Activated naive CD4-positive, alpha-beta T cell treated with anti-CD3 and anti-CD28 coated beads, Interleukin-2, amount 50 U/mL, for 24 hours (primary cell): ENCODE data around the gene SMG5.
"Not testable (repeated sequence)": the region's sequence is repeated elsewhere in the genome, so short reads cannot be mapped to it uniquely, and the experiment has no call there.

Experiments
- H3K27ac Mint-ChIP-seq: one replicate; pipeline ENCODE4 v1.8.0; 2021; ENCODE audit warnings: mild to moderate bottlenecking, mixed read lengths
- H3K27me3 Mint-ChIP-seq: one replicate; pipeline ENCODE4 v1.8.0; 2021; ENCODE audit warnings: mixed read lengths
- H3K36me3 Mint-ChIP-seq: one replicate; pipeline ENCODE4 v1.8.0; 2021; ENCODE audit warnings: mixed read lengths
- H3K4me1 Mint-ChIP-seq: one replicate; pipeline ENCODE4 v1.8.0; 2021; ENCODE audit warnings: mixed read lengths
- H3K4me3 Mint-ChIP-seq: one replicate; pipeline ENCODE4 v1.8.0; 2021; ENCODE audit warnings: mild to moderate bottlenecking, mixed read lengths
- H3K9me3 Mint-ChIP-seq: one replicate; pipeline ENCODE4 v1.8.0; 2021; ENCODE audit warnings: mixed read lengths

The SMG5 gene

GRCh38 chr1:156241311-156241811, 41.3 kb downstream of the SMG5 start:
- Mint-ChIP-seq H3K4me1 (peaks cover 14% of the 10 kb centered on the region), H3K27me3 (no peaks in the 10 kb centered on the region), H3K27ac (no peak overlapping the region), H3K36me3 (peaks cover 7% of the 10 kb centered on the region), H3K4me3 (no peak overlapping the region), H3K9me3 (no peaks in the 10 kb centered on the region)

DNA sequence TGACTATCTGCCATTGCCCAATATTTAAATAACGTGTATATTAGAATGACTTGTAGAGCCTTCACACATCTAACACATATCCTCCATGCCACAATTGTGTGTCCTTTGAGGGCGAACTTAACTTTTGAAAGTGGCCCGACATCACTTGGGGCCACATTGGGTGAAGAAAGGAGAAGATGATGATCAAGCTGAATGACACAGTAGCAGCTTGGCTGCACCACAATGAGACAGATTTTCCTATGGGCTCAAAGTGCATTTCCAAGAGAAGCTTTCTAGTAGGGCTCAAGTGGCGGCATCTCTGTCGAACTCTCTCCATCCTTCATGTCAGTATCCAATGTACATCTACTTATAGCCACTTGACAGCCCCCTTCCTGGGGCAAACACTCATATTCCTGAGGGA, 44.4 kb downstream of the SMG5 start:
- Mint-ChIP-seq H3K27me3 (no peaks in the 10 kb centered on the region), H3K27ac (peak overlapping the region; percentile 35), H3K36me3 (peaks cover 15% of the 10 kb centered on the region), H3K4me3 (no peak overlapping the region), H3K4me1 (no peaks in the 10 kb centered on the region), H3K9me3 (no peaks in the 10 kb centered on the region)

DNA sequence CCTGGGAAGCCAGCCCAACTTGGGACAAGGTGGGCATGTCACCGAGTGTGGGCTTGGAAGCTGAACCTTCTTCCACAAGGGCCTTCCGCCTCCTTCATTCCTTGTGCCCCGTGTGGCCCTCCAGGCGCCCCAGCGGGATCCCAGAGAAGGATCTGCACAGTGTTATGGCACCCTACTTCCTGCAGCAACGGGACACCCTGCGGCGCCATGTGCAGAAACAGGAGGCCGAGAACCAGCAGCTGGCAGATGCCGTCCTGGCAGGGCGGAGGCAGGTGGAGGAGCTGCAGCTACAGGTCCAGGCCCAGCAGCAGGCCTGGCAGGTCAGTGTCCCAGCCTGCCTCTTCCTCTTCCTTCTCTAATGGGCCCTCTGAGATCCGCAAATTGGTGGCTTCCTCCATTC, 46.5 kb downstream of the SMG5 start:
- Mint-ChIP-seq H3K4me3 (no peak overlapping the region), H3K27me3 (no peaks in the 10 kb centered on the region), H3K36me3 (peaks cover 15% of the 10 kb centered on the region), H3K27ac (no peak overlapping the region), H3K9me3 (no peaks in the 10 kb centered on the region), H3K4me1 (no peaks in the 10 kb centered on the region)

DNA sequence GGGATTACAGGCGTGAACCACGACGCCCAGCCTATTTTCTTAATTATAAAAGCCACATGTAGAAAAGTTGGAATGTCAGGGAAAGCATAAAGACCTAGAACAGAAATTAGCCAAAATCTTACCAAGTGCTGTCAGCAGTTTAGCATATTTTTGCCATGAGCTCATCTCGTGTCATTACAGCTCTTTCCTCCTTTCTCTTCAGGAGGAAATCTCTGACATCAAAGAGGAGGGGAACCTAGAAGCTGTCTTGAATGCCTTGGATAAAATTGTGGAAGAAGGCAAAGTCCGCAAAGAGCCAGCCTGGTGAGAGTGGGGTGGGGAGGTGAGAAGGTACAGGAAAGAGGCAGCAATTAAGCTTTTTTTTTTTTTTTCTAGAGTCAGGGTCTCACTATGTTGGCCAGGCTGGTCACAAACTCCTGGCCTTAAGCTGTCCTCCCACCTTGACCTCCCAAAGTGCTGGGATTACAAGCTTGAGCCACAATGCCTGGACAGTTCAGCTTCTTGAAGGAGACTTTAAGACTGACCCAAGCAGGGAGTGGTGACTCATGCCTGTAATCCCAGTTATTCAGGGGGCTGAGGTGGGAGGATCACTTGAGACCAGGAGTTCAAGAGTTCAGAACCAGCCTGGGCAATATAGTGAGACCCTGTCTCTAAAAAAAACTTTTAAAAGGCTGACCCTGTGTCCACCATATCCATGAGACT, 49.0 kb downstream of the SMG5 start:
- peaks cover 12% of the 10 kb centered on the region for H3K36me3 Mint-ChIP-seq
- H3K4me1 Mint-ChIP-seq = no peaks in the 10 kb centered on the region
- H3K27ac Mint-ChIP-seq = no peak overlapping the region
- H3K27me3 Mint-ChIP-seq = no peaks in the 10 kb centered on the region
- no peak overlapping the region for H3K4me3 Mint-ChIP-seq
- no peaks in the 10 kb centered on the region for H3K9me3 Mint-ChIP-seq

GRCh38 chr1:156232201-156232894, 50.3 kb downstream of the SMG5 start:
- Mint-ChIP-seq H3K9me3 (no peaks in the 10 kb centered on the region), H3K4me3 (no peak overlapping the region), H3K27ac (peak overlapping the region; percentile 12), H3K4me1 (no peaks in the 10 kb centered on the region), H3K36me3 (peaks cover 14% of the 10 kb centered on the region), H3K27me3 (no peaks in the 10 kb centered on the region)

DNA sequence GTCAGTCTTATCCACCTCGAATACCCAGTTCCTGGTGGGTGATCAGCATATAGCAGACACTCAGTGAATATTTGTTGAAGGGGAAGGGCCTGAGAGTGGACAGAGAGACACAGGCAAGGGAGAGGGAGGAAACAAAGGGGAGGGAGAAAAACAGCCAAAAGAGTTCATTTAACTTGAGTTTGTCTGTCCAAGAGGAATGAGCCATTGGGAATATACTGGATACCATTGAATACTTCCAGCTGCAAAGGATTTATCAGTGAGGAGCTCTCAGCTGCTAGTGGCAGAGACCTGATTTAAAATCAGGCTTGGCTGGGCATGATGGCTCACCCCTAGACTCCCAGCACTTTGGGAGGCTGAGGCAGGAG, 52.2 kb downstream of the SMG5 start:
- H3K36me3 Mint-ChIP-seq = peaks cover 11% of the 10 kb centered on the region
- no peaks in the 10 kb centered on the region for H3K9me3 Mint-ChIP-seq
- no peaks in the 10 kb centered on the region for H3K27me3 Mint-ChIP-seq
- peak overlapping the region; percentile 55 for H3K27ac Mint-ChIP-seq
- no peak overlapping the region for H3K4me3 Mint-ChIP-seq
- H3K4me1 Mint-ChIP-seq = peaks cover 8% of the 10 kb centered on the region

DNA sequence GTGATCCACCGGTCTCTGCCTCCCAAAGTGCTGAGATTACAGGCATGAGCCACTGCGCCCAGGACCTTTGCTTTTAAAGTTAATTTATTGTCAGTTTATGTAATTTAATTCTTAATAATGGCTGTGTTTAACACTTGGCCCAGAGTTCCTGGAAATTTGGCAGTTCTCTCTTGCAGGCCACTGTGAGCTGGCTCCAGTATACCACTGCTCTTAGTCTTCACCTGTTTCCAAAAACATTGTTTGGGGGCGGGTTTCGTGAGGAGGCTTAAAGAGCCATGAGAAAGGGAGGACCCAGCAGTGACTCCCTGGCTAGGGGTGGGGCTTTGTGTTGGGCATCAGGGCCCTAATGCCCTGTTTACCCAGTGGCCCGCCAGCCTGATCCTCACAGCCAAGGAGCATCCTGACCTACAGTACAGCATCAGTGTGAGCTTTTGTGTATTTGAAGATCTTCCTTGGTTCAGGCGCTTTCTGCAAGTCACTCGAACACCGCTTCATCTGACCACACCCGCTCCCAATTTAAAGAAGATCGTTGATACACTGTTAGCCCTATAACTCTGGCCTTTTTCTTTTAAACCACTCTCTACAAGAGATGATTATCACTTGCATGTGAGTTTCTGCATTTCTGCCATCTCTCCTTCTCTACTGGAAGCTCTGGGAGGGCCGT, 52.7 kb downstream of the SMG5 start:
- H3K4me3 Mint-ChIP-seq = no peak overlapping the region
- peaks cover 13% of the 10 kb centered on the region for H3K36me3 Mint-ChIP-seq
- H3K27ac Mint-ChIP-seq = peak overlapping the region; percentile 55
- H3K4me1 Mint-ChIP-seq = peaks cover 11% of the 10 kb centered on the region
- no peaks in the 10 kb centered on the region for H3K27me3 Mint-ChIP-seq
- no peaks in the 10 kb centered on the region for H3K9me3 Mint-ChIP-seq

GRCh38 chr1:156228501-156228900, 54.1 kb downstream of the SMG5 start:
- peaks cover 21% of the 10 kb centered on the region for H3K4me1 Mint-ChIP-seq
- no peaks in the 10 kb centered on the region for H3K27me3 Mint-ChIP-seq
- H3K36me3 Mint-ChIP-seq = peaks cover 13% of the 10 kb centered on the region
- H3K9me3 Mint-ChIP-seq = no peaks in the 10 kb centered on the region
- H3K4me3 Mint-ChIP-seq = no peak overlapping the region
- H3K27ac Mint-ChIP-seq = no peak overlapping the region

- H3K4me3 Mint-ChIP-seq = no peak overlapping the region
- H3K4me1 Mint-ChIP-seq = peaks cover 38% of the 10 kb centered on the region
- H3K9me3 Mint-ChIP-seq = no peaks in the 10 kb centered on the region
- H3K36me3 Mint-ChIP-seq = peaks cover 17% of the 10 kb centered on the region
- H3K27me3 Mint-ChIP-seq = no peaks in the 10 kb centered on the region
- H3K27ac Mint-ChIP-seq = no peak overlapping the region
Observed at GRCh38 chr1:156226782-156227181, 55.8 kb downstream of the SMG5 start.

- no peak overlapping the region for H3K4me3 Mint-ChIP-seq
- H3K36me3 Mint-ChIP-seq = peaks cover 23% of the 10 kb centered on the region
- no peaks in the 10 kb centered on the region for H3K27me3 Mint-ChIP-seq
- H3K9me3 Mint-ChIP-seq = no peaks in the 10 kb centered on the region
- H3K27ac Mint-ChIP-seq = peak overlapping the region; percentile 87
- peaks cover 45% of the 10 kb centered on the region for H3K4me1 Mint-ChIP-seq
Observed at GRCh38 chr1:156226116-156226538, 56.5 kb downstream of the SMG5 start.

GRCh38 chr1:156225677-156226014, 57.0 kb downstream of the SMG5 start:
- Mint-ChIP-seq H3K9me3 (no peaks in the 10 kb centered on the region), H3K27me3 (no peaks in the 10 kb centered on the region), H3K4me1 (peaks cover 48% of the 10 kb centered on the region), H3K36me3 (peaks cover 26% of the 10 kb centered on the region), H3K27ac (peak overlapping the region; percentile 87), H3K4me3 (peak overlapping the region; percentile 32)

- H3K36me3 Mint-ChIP-seq = peaks cover 31% of the 10 kb centered on the region
- H3K27ac Mint-ChIP-seq = peak overlapping the region; percentile 98
- H3K9me3 Mint-ChIP-seq = no peaks in the 10 kb centered on the region
- no peaks in the 10 kb centered on the region for H3K27me3 Mint-ChIP-seq
- peaks cover 74% of the 10 kb centered on the region for H3K4me1 Mint-ChIP-seq
- H3K4me3 Mint-ChIP-seq = peak overlapping the region; percentile 49
Observed at GRCh38 chr1:156221986-156222692, 60.5 kb downstream of the SMG5 start.

DNA sequence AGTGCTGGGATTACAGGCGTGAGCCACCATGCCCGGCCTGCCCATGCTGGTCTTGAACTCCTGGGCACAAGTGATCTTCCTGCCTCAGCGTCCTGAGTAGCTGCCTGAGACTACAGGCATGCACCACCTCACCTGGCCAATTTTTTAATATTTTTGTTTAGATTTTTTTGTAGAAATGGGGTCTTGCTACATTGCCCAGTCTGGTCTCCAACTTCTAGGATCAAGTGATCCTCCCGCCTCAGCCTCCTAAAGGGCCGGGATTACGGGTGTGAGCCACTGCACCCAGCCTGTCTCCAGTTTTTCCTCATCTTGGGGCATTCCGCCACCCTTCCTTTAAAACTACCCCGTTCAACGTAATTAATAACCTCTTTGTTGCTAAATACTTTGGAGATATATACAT, 62.4 kb downstream of the SMG5 start:
- H3K9me3 Mint-ChIP-seq = no peaks in the 10 kb centered on the region
- peak overlapping the region; percentile 95 for H3K27ac Mint-ChIP-seq
- H3K36me3 Mint-ChIP-seq = peaks cover 26% of the 10 kb centered on the region
- peak overlapping the region; percentile 11 for H3K4me3 Mint-ChIP-seq
- H3K4me1 Mint-ChIP-seq = peaks cover 69% of the 10 kb centered on the region
- H3K27me3 Mint-ChIP-seq = no peaks in the 10 kb centered on the region

DNA sequence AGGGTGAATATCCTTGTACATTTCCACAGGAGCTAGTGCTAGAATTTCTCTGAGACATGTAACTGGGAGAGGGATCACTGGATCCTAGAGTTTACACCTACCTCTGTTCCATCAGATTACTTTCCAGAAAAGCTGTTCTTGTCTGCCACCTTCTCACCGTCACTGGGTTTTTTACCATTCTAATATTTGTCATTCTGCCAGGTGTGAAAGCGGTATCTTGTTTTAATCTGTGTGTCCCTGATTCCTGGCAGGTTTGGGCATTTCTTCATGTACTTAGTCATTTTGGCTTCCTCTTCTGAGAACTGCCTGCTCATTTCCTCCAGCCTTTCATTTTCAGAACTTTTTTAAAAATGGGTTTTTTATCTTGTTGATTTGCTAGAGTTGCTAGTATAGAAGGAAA, 64.8 kb downstream of the SMG5 start:
- Mint-ChIP-seq H3K36me3 (peaks cover 31% of the 10 kb centered on the region), H3K27me3 (no peaks in the 10 kb centered on the region), H3K27ac (peak overlapping the region; percentile 100), H3K9me3 (no peaks in the 10 kb centered on the region), H3K4me1 (peaks cover 64% of the 10 kb centered on the region), H3K4me3 (peak overlapping the region; percentile 81)

- H3K27me3 Mint-ChIP-seq, H3K9me3 Mint-ChIP-seq: not testable (repeated sequence)
- Mint-ChIP-seq H3K36me3 (peaks cover 28% of the 10 kb centered on the region), H3K4me1 (peaks cover 62% of the 10 kb centered on the region), H3K4me3 (peak overlapping the region; percentile 81), H3K27ac (peak overlapping the region; percentile 100)
Observed at GRCh38 chr1:156216361-156217086, 66.1 kb downstream of the SMG5 start.
